OCI-LY1 (cell line): ENCODE measurements around the gene TIMMDC1.

Experiments used
- H2AFZ ChIP-seq: fragments of 200-600 bp; sonication (generic), shearing (Covaris generic); 2 replicates; pipeline ENCODE4 v1.6.0; 2014; ENCODE audit warnings: antibody characterized with exemption, mild to moderate bottlenecking, low read length
- H3F3A ChIP-seq: fragments of 200-600 bp; sonication (generic), shearing (Covaris generic); 2 replicates; pipeline ENCODE4 v1.6.0; 2014; ENCODE audit warnings: mild to moderate bottlenecking, antibody characterized with exemption, low read length, moderate library complexity; ENCODE audit not compliant: insufficient read depth
- H3K27ac ChIP-seq: fragments of 200-600 bp; sonication (generic); 2 replicates; pipeline ENCODE4 v1.5.1; 2014; ENCODE audit warnings: low read length, mixed run types, mild to moderate bottlenecking, low read depth; ENCODE audit not compliant: poor library complexity, severe bottlenecking
- H3K27me3 ChIP-seq: fragments of 200-600 bp; sonication (generic); 2 replicates; pipeline ENCODE4 v1.6.0; 2014; ENCODE audit warnings: antibody characterized with exemption, mild to moderate bottlenecking, low read length, moderate library complexity; ENCODE audit not compliant: insufficient read depth
- H3K36me3 ChIP-seq: fragments of 200-600 bp; sonication (generic); 2 replicates; pipeline ENCODE4 v1.6.1; 2014; ENCODE audit warnings: mild to moderate bottlenecking, antibody characterized with exemption, low read length, moderate library complexity, mixed read lengths; ENCODE audit not compliant: insufficient read depth
- H3K4me1 ChIP-seq: fragments of 200-600 bp; sonication (generic); 2 replicates; pipeline ENCODE4 v1.5.1; 2014; ENCODE audit warnings: mild to moderate bottlenecking, low read length, moderate library complexity; ENCODE audit not compliant: insufficient read depth, severe bottlenecking
- H3K4me2 ChIP-seq: fragments of 200-600 bp; sonication (generic), shearing (Covaris generic); 2 replicates; pipeline ENCODE4 v1.6.1; 2014; ENCODE audit warnings: low read length
- H3K4me3 ChIP-seq: fragments of 200-600 bp; sonication (generic); 2 replicates; pipeline ENCODE4 v1.5.1; 2014; ENCODE audit warnings: low read length, low read depth, mild to moderate bottlenecking, mixed read lengths; ENCODE audit not compliant: poor library complexity, severe bottlenecking
- H3K79me2 ChIP-seq: fragments of 200-600 bp; shearing (Covaris generic); 2 replicates; pipeline ENCODE4 v1.6.1; 2016; ENCODE audit warnings: mixed run types, low read length, mixed read lengths; ENCODE audit not compliant: insufficient read depth
- H3K9ac ChIP-seq: fragments of 200-600 bp; sonication (generic), shearing (Covaris generic); 2 replicates; pipeline ENCODE4 v1.6.1; 2014; ENCODE audit warnings: mild to moderate bottlenecking, low read length, mixed read lengths
- H3K9me2 ChIP-seq: fragments of 200-600 bp; sonication (generic), shearing (Covaris generic); 2 replicates; pipeline ENCODE4 v1.6.1; 2014; ENCODE audit warnings: low read depth, mild to moderate bottlenecking, low read length, mixed read lengths
- H3K9me3 ChIP-seq: fragments of 200-600 bp; shearing (Covaris generic); 2 replicates; pipeline ENCODE4 v1.6.1; 2014; ENCODE audit warnings: low read length, mixed read lengths
- H4K20me1 ChIP-seq: fragments of 200-600 bp; sonication (generic), shearing (Covaris generic); 2 replicates; pipeline ENCODE4 v1.6.0; 2016; ENCODE audit warnings: mild to moderate bottlenecking, low read length; ENCODE audit not compliant: insufficient read depth
- CTCF ChIP-seq: fragments of 200-600 bp; sonication (generic), shearing (Covaris generic); IDR thresholded peaks from 2 replicates; pipeline ENCODE4 v1.5.1; 2017; ENCODE audit warnings: mild to moderate bottlenecking, antibody characterized with exemption, low read length, moderate library complexity, mixed read lengths
- EZH2 ChIP-seq: fragments of 200-600 bp; sonication (generic), shearing (Covaris generic); IDR thresholded peaks from 2 replicates; pipeline ENCODE4 v1.8.0; 2017; ENCODE audit warnings: borderline replicate concordance, mixed run types, mild to moderate bottlenecking, antibody characterized with exemption, low read length, moderate library complexity, mixed read lengths

The TIMMDC1 gene

GRCh38 chr3:119530456-119530855 lies 32.1 kb downstream of the TIMMDC1 start:
- H3K27me3 ChIP-seq = no peaks in the 10 kb centered on the region
- no peaks in the 10 kb centered on the region for H3K4me1 ChIP-seq
- no peak overlapping the region for H2AFZ ChIP-seq
- H3K36me3 ChIP-seq = peaks cover 7% of the 10 kb centered on the region; the same call in 1 of the 2 replicates
- no peak overlapping the region for H3K27ac ChIP-seq
- no peaks in the 10 kb centered on the region for H3K9me3 ChIP-seq
- H3K79me2 ChIP-seq = no peaks in the 10 kb centered on the region
- H3K9ac ChIP-seq = no peak overlapping the region
- H3F3A ChIP-seq = no peaks in the 10 kb centered on the region
- TF ChIP-seq CTCF (no peak), EZH2 (no peak)
- no peaks in the 10 kb centered on the region for H4K20me1 ChIP-seq
- no peak overlapping the region for H3K4me3 ChIP-seq
- no peak overlapping the region for H3K4me2 ChIP-seq
- H3K9me2 ChIP-seq = no peaks in the 10 kb centered on the region

GRCh38 chr3:119531151-119531550 lies 32.8 kb downstream of the TIMMDC1 start:
- Histone ChIP-seq H3K9me2 (no peaks in the 10 kb centered on the region), H3K9ac (no peak overlapping the region), H3K4me3 (no peak overlapping the region), H3K4me1 (no peaks in the 10 kb centered on the region), H3K79me2 (no peaks in the 10 kb centered on the region), H3K9me3 (no peaks in the 10 kb centered on the region), H3K4me2 (no peak overlapping the region), H3K27ac (no peak overlapping the region), H4K20me1 (no peaks in the 10 kb centered on the region), H3K36me3 (peaks cover 7% of the 10 kb centered on the region; the same call in 1 of the 2 replicates), H3K27me3 (no peaks in the 10 kb centered on the region), H2AFZ (no peak overlapping the region), H3F3A (no peaks in the 10 kb centered on the region)
- TF ChIP-seq CTCF (no peak), EZH2 (no peak)

- H3K9me2 ChIP-seq = no peaks in the 10 kb centered on the region
- no peak overlapping the region for H2AFZ ChIP-seq
- H3K27ac ChIP-seq = no peak overlapping the region
- H3F3A ChIP-seq = no peaks in the 10 kb centered on the region
- no peak overlapping the region for H3K4me3 ChIP-seq
- H3K4me1 ChIP-seq = peaks cover 9% of the 10 kb centered on the region
- H3K4me2 ChIP-seq = no peak overlapping the region
- H3K79me2 ChIP-seq = no peaks in the 10 kb centered on the region
- no peak overlapping the region for H3K9ac ChIP-seq
- H4K20me1 ChIP-seq = no peaks in the 10 kb centered on the region
- no peaks in the 10 kb centered on the region for H3K9me3 ChIP-seq
- no peaks in the 10 kb centered on the region for H3K27me3 ChIP-seq
- no peaks in the 10 kb centered on the region for H3K36me3 ChIP-seq
- no peak for TF ChIP-seq EZH2
- no peak for TF ChIP-seq CTCF
These were observed 35.9 kb downstream of the TIMMDC1 start for GRCh38 chr3:119534296-119534695.
